Measurements from ENCODE around the gene SUCLG2.

DNA sequence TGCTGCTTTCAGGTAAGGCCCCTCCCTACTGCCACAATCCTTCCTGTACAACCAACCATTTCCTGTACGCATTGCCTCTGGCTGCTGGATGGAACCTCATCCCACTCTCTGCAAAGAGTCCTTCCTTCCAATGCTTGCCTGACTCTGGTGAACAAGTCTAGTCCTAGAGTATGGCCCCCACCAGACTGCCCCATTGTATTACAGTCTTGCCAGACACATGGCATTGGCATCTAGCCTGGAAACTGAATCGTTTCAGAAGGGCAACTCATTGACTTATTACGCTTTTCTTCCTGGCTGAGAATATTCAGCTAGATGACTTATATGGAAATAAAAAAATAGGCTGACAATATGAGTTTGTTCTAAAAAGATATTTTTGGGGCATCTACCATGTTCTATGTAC is 170.3 kb downstream of the SUCLG2 start:
- TF ChIP-seq, protein P1, sequence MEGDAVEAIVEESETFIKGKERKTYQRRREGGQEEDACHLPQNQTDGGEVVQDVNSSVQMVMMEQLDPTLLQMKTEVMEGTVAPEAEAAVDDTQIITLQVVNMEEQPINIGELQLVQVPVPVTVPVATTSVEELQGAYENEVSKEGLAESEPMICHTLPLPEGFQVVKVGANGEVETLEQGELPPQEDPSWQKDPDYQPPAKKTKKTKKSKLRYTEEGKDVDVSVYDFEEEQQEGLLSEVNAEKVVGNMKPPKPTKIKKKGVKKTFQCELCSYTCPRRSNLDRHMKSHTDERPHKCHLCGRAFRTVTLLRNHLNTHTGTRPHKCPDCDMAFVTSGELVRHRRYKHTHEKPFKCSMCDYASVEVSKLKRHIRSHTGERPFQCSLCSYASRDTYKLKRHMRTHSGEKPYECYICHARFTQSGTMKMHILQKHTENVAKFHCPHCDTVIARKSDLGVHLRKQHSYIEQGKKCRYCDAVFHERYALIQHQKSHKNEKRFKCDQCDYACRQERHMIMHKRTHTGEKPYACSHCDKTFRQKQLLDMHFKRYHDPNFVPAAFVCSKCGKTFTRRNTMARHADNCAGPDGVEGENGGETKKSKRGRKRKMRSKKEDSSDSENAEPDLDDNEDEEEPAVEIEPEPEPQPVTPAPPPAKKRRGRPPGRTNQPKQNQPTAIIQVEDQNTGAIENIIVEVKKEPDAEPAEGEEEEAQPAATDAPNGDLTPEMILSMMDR (IDR thresholded peaks at IDR 0.05): no peak
- no peak for TF ChIP-seq EP300 (IDR thresholded peaks at IDR 0.05)
